HEK293 (cell line): ENCODE results near the gene CNNM1.

Experiments
- CTCF ChIA-PET: fragments of 350-600 bp; formaldehyde crosslinking; extraction: SDS; loops from one replicate; lab custom pipeline; 2021; ENCODE audit warnings: antibody characterized with exemption; lab: Yijun Ruan, JAX
- POLR2A ChIA-PET: fragments of 300-600 bp; formaldehyde crosslinking; extraction: SDS; loops from one replicate; lab custom pipeline; 2020; ENCODE audit warnings: antibody characterized with exemption, inconsistent platforms; lab: Yijun Ruan, JAX
- H3K27ac ChIP-seq: fragments of 200-500 bp; sonication (Bioruptor generic); 2 replicates; pipeline ENCODE4 v1.5.1; 2014; ENCODE audit warnings: low read depth, low read length, control low read depth, inconsistent platforms; ENCODE audit errors: extremely low read depth
- H3K36me3 ChIP-seq, 2 experiments: fragments of 200-500 bp in 1 of 2; sonication (Bioruptor generic) in 1 of 2; 1 replicate in 1 of 2; 2 replicates in 1 of 2; pipeline ENCODE4 v1.5.1; 2014 to 2017; ENCODE audit warnings: inconsistent platforms in 2 of 2, low read length in 2 of 2; ENCODE audit not compliant: control insufficient read depth in 2 of 2, insufficient read depth in 1 of 2
- H3K4me1 ChIP-seq: fragments of 200-500 bp; sonication (Bioruptor generic); 2 replicates; pipeline ENCODE4 v1.5.1; 2014; ENCODE audit warnings: mild to moderate bottlenecking, low read length, inconsistent platforms; ENCODE audit not compliant: control insufficient read depth, insufficient read depth
- H3K4me3 ChIP-seq: 2 replicates; pipeline ENCODE4 v1.5.1; 2011; ENCODE audit warnings: low read depth, mild to moderate bottlenecking, control low read depth, low read length, moderate library complexity
- H3K9me3 ChIP-seq: fragments of 200-500 bp; sonication (Bioruptor generic); 2 replicates; pipeline ENCODE4 v1.5.1; 2014; ENCODE audit warnings: low read depth, low read length, inconsistent platforms; ENCODE audit not compliant: control insufficient read depth, insufficient read depth
- ATF2 ChIP-seq: fragments of 450-650 bp; formaldehyde crosslinking; IDR thresholded peaks from 2 replicates; pipeline ENCODE4 v1.5.1; 2016; ENCODE audit warnings: missing biosample characterization, missing genetic modification characterization, low read depth
- BCL6B ChIP-seq: fragments of 450-650 bp; formaldehyde crosslinking; IDR thresholded peaks from 2 replicates; pipeline ENCODE4 v1.5.1; 2017; ENCODE audit warnings: missing biosample characterization, missing genetic modification characterization
- FEZF1 ChIP-seq: fragments of 450-650 bp; formaldehyde crosslinking; IDR thresholded peaks from 2 replicates; pipeline ENCODE4 v1.5.1; 2016; ENCODE audit warnings: missing biosample characterization, missing genetic modification characterization
- IKZF3 ChIP-seq: fragments of 450-650 bp; IDR thresholded peaks from 2 replicates; pipeline ENCODE4 v1.5.0; 2018; ENCODE audit warnings: missing biosample characterization, mild to moderate bottlenecking, missing genetic modification characterization, moderate library complexity
- OSR2 ChIP-seq: fragments of 450-650 bp; formaldehyde crosslinking; IDR thresholded peaks from 2 replicates; pipeline ENCODE4 v1.5.1; 2016; ENCODE audit warnings: missing biosample characterization, missing genetic modification characterization
- OVOL3 ChIP-seq: fragments of 450-650 bp; formaldehyde crosslinking; IDR thresholded peaks from 2 replicates; pipeline ENCODE4 v1.5.1; 2016; ENCODE audit warnings: missing biosample characterization, missing genetic modification characterization
- PBX3 ChIP-seq: sonication (generic); formaldehyde crosslinking; IDR thresholded peaks from 2 replicates; pipeline ENCODE4 v1.8.1; 2022; ENCODE audit warnings: mild to moderate bottlenecking, moderate library complexity, missing genetic modification reagents
- PRDM4 ChIP-seq: fragments of 450-650 bp; formaldehyde crosslinking; IDR thresholded peaks from 2 replicates; pipeline ENCODE4 v1.5.1; 2017; ENCODE audit warnings: missing biosample characterization, missing genetic modification characterization
- PRDM6 ChIP-seq: fragments of 450-650 bp; formaldehyde crosslinking; IDR thresholded peaks from 2 replicates; pipeline ENCODE4 v1.5.1; 2017; ENCODE audit warnings: missing biosample characterization, missing genetic modification characterization
- WT1 ChIP-seq: fragments of 450-650 bp; formaldehyde crosslinking; IDR thresholded peaks from 2 replicates; pipeline ENCODE4 v1.5.1; 2016; ENCODE audit warnings: missing biosample characterization, missing genetic modification characterization
- ZBTB44 ChIP-seq: fragments of 450-650 bp; IDR thresholded peaks from 2 replicates; pipeline ENCODE4 v1.5.1; 2018; ENCODE audit warnings: missing biosample characterization, mild to moderate bottlenecking, missing genetic modification characterization
- ZEB2 ChIP-seq: fragments of 450-650 bp; formaldehyde crosslinking; IDR thresholded peaks from 2 replicates; pipeline ENCODE4 v1.5.1; 2016; ENCODE audit warnings: missing biosample characterization, missing genetic modification characterization
- ZFP69B ChIP-seq: fragments of 450-650 bp; formaldehyde crosslinking; IDR thresholded peaks from 2 replicates; pipeline ENCODE4 v1.5.1; 2016; ENCODE audit warnings: missing biosample characterization, missing genetic modification characterization
- ZNF18 ChIP-seq: fragments of 450-650 bp; formaldehyde crosslinking; IDR thresholded peaks from 2 replicates; pipeline ENCODE4 v1.5.1; 2016; ENCODE audit warnings: missing biosample characterization, missing genetic modification characterization
- ZNF184 ChIP-seq: fragments of 450-650 bp; IDR thresholded peaks from 2 replicates; pipeline ENCODE4 v1.5.1; 2018; ENCODE audit warnings: missing biosample characterization, mild to moderate bottlenecking, missing genetic modification characterization
- ZNF366 ChIP-seq: fragments of 450-650 bp; formaldehyde crosslinking; conservative IDR thresholded peaks from 2 replicates; pipeline ENCODE4 v1.5.1; 2016; ENCODE audit warnings: missing biosample characterization, missing genetic modification characterization
- ZNF449 ChIP-seq: fragments of 450-650 bp; formaldehyde crosslinking; IDR thresholded peaks from 2 replicates; pipeline ENCODE4 v1.5.1; 2017; ENCODE audit warnings: missing biosample characterization, mild to moderate bottlenecking, missing genetic modification characterization, moderate library complexity
- ZNF629 ChIP-seq: fragments of 450-650 bp; formaldehyde crosslinking; IDR thresholded peaks from 2 replicates; pipeline ENCODE4 v1.5.1; 2017; ENCODE audit warnings: missing biosample characterization, missing genetic modification characterization
- ZNF701 ChIP-seq: fragments of 450-650 bp; formaldehyde crosslinking; IDR thresholded peaks from 2 replicates; pipeline ENCODE4 v1.5.1; 2016; ENCODE audit warnings: missing biosample characterization, missing genetic modification characterization
- ZNF777 ChIP-seq: fragments of 450-650 bp; formaldehyde crosslinking; IDR thresholded peaks from 2 replicates; pipeline ENCODE4 v1.5.1; 2017; ENCODE audit warnings: missing biosample characterization, missing genetic modification characterization, borderline replicate concordance
- ZNF843 ChIP-seq: fragments of 450-650 bp; formaldehyde crosslinking; IDR thresholded peaks from 2 replicates; pipeline ENCODE4 v1.5.1; 2016; ENCODE audit warnings: missing biosample characterization, missing genetic modification characterization
- ZSCAN23 ChIP-seq: fragments of 450-650 bp; formaldehyde crosslinking; IDR thresholded peaks from 2 replicates; pipeline ENCODE4 v1.5.1; 2016; ENCODE audit warnings: missing biosample characterization, missing genetic modification characterization

CNNM1 gene

GRCh38 chr10:99443500-99443899 is 114.3 kb downstream of the CNNM1 start:
- ChIA-PET POLR2A (interaction anchor here (2.2 kb wide), 1 partner anchor 13 kb away, joined by 5 read pairs; the partner anchor contains the start of gene GOT1), CTCF (interaction anchor here (0.5 to 2.9 kb wide), 2 partner anchors 7 to 155 kb away, joined by 3 to 16 read pairs; no protein-coding TSS in a partner anchor)
- Histone ChIP-seq H3K27ac (no peak overlapping the region), H3K4me1 (peaks cover 6% of the 10 kb centered on the region; the same call in 1 of the 2 replicates), H3K4me3 (no peak overlapping the region), H3K36me3 (peaks cover 0 to 5% of the 10 kb centered on the region in 2 experiments; a peak in 1 of 3 replicates), H3K9me3 (no peaks in the 10 kb centered on the region)
- peak; percentile 63 for TF ChIP-seq PRDM4
- TF ChIP-seq WT1 (tag by site-specific recombination), result peak; percentile 53; the same call in 1 of the 2 replicates
- TF ChIP-seq ZEB2 (tag by site-specific recombination), result peak; percentile 69
- no peak for TF ChIP-seq ZBTB44 (tag by site-specific recombination)
- TF ChIP-seq OSR2 (tag by site-specific recombination), result peak; percentile 60; the same call in 1 of the 2 replicates
- TF ChIP-seq ZNF18, result no peak
- TF ChIP-seq FEZF1 (tag by site-specific recombination), result peak; percentile 44; the same call in 1 of the 2 replicates
- TF ChIP-seq PRDM6 (tag by site-specific recombination), result peak; percentile 78
- peak; percentile 71; the same call in 1 of the 2 replicates for TF ChIP-seq BCL6B (tag by site-specific recombination)
- no peak for TF ChIP-seq PBX3 (CRISPR knock-in tag)
- TF ChIP-seq ATF2, result peak; percentile 48
- no peak for TF ChIP-seq ZSCAN23 (tag by site-specific recombination)
- TF ChIP-seq ZNF777 (tag by site-specific recombination), result no peak
- TF ChIP-seq ZNF366, result 0 out of 2 replicates have a peak, but pooled peaks have one; percentile 49
- TF ChIP-seq IKZF3 (tag by site-specific recombination), result 0 out of 2 replicates have a peak, but pooled peaks have one; percentile 35
- TF ChIP-seq ZNF184 (tag by site-specific recombination), result no peak
- peak; percentile 71 for TF ChIP-seq ZNF629 (tag by site-specific recombination)
- no peak for TF ChIP-seq ZNF701 (tag by site-specific recombination)
- peak; percentile 41; the same call in 1 of the 2 replicates for TF ChIP-seq ZNF843 (tag by site-specific recombination)
- TF ChIP-seq OVOL3 (tag by site-specific recombination), result no peak
- 0 out of 2 replicates have a peak, but pooled peaks have one; percentile 32 for TF ChIP-seq ZNF449
- 0 out of 2 replicates have a peak, but pooled peaks have one; percentile 17 for TF ChIP-seq ZFP69B (tag by site-specific recombination)
